Measurements from ENCODE around the gene CEP85L.

- TF ChIP-seq CTCF (IDR thresholded peaks at IDR 0.05) = peak; percentile 30 to 67 (median 47)
- TF ChIP-seq POLR2A (IDR thresholded peaks at IDR 0.05) = no peak
- TF ChIP-seq POLR2AphosphoS5 (IDR thresholded peaks at IDR 0.05) = no peak
- no peak for TF ChIP-seq EP300 (IDR thresholded peaks at IDR 0.05; ENCODE audit: low read depth)
Observed at GRCh38 chr6:118565311-118565960, 86.0 kb downstream of the CEP85L start.

Measured in transverse colon (tissue), 4 donors.